Cardiac muscle cell (in vitro differentiated cells and primary cell): ENCODE measurements around the gene KCNIP4. TPM values are rescaled to one million over a fixed set of nuclear protein-coding genes. Genes with fewer than 3 reads are reported as not detected.
"Not testable (repeated sequence)": the region's sequence is repeated elsewhere in the genome, so short reads cannot be mapped to it uniquely, and the experiment has no call there.

ENCODE experiments used
- DNase-seq, 2 donors: peaks; one replicate each; pipeline versions ENCODE4 v3.0.0 to v3.0.0-alpha.2; 2010 to 2017; ENCODE audit warnings: low read depth in 1 of 2, low spot score in 1 of 2
- H3K27ac ChIP-seq: fragments of 200-600 bp; sonication (generic); 2 replicates; pipeline ENCODE4 v1.5.1; 2016
- H3K27me3 ChIP-seq: fragments of 200-600 bp; sonication (generic); 2 replicates; pipeline ENCODE4 v1.6.0; 2016; ENCODE audit warnings: control low read depth
- H3K36me3 ChIP-seq: fragments of 200-600 bp; sonication (generic); 2 replicates; pipeline ENCODE4 v1.5.1; 2016; ENCODE audit warnings: control low read depth
- H3K4me1 ChIP-seq: fragments of 200-600 bp; sonication (generic); 2 replicates; pipeline ENCODE4 v1.8.1; 2017; ENCODE audit warnings: low read depth, mild to moderate bottlenecking, mixed run types
- H3K4me3 ChIP-seq: fragments of 200-600 bp; sonication (generic); 2 replicates; pipeline ENCODE4 v1.5.1; 2016; ENCODE audit warnings: mild to moderate bottlenecking
- H3K9me3 ChIP-seq: fragments of 200-600 bp; sonication (generic); 2 replicates; pipeline ENCODE4 v1.5.1; 2017; ENCODE audit warnings: low read depth, mild to moderate bottlenecking, control low read depth
- CTCF ChIP-seq: IDR thresholded peaks from 2 replicates; pipeline ENCODE4 v1.5.1; 2012; ENCODE audit warnings: low read depth, mild to moderate bottlenecking, low read length
- polyA plus RNA-seq: library from polyadenylated mRNA; unstranded; fragments of >200 nt; fragmentation: Nextera tagmentation; extraction: Ambion mirVana; gene quantifications from 2 replicates; pipeline ENCODE4 v1.2.1, GENCODE V29; 2016
- total RNA-seq: library from RNA; depleted of rRNA; stranded (reverse); fragments of >200 nt; gene quantifications from 2 replicates; pipeline ENCODE4 v1.2.3, GENCODE V29; 2016

The KCNIP4 gene
- total and polyA plus RNA-seq, 2 experiments from 2014 or later = 14.5 to 15.9 TPM

- H3K4me1 ChIP-seq = no peaks in the 10 kb centered on the region
- H3K27ac ChIP-seq = no peak overlapping the region
- TF ChIP-seq CTCF = no peak
- no peaks in the 10 kb centered on the region for H3K27me3 ChIP-seq
- no peak overlapping the region for H3K4me3 ChIP-seq
- no peaks in the 10 kb centered on the region for H3K36me3 ChIP-seq
- DNase-seq = no peak
- no peaks in the 10 kb centered on the region for H3K9me3 ChIP-seq
Observed at GRCh38 chr4:21374641-21375368, 573.8 kb downstream of the KCNIP4 start.

GRCh38 chr4:21367567-21367966, 581.0 kb downstream of the KCNIP4 start:
- TF ChIP-seq CTCF = no peak
- H3K4me1 ChIP-seq = no peaks in the 10 kb centered on the region
- H3K27me3 ChIP-seq = no peaks in the 10 kb centered on the region

GRCh38 chr4:21366840-21367239, 581.7 kb downstream of the KCNIP4 start:
- Histone ChIP-seq H3K27me3 (no peaks in the 10 kb centered on the region), H3K9me3 (no peaks in the 10 kb centered on the region), H3K4me3 (no peak overlapping the region), H3K36me3 (no peaks in the 10 kb centered on the region), H3K4me1 (no peaks in the 10 kb centered on the region), H3K27ac (no peak overlapping the region)
- TF ChIP-seq CTCF = no peak
- DNase-seq = no peak

More at GRCh38 chr4:21367567-21367966, 581.0 kb downstream of the KCNIP4 start:
- Histone ChIP-seq H3K36me3 (no peaks in the 10 kb centered on the region), H3K4me3 (no peak overlapping the region), H3K9me3 (no peaks in the 10 kb centered on the region), H3K27ac (no peak overlapping the region)
- no peak for DNase-seq

GRCh38 chr4:21366312-21366711, 582.3 kb downstream of the KCNIP4 start:
- H3K36me3 ChIP-seq = no peaks in the 10 kb centered on the region
- no peak for TF ChIP-seq CTCF
- H3K27me3 ChIP-seq = no peaks in the 10 kb centered on the region
- no peak for DNase-seq
- H3K4me1 ChIP-seq = no peaks in the 10 kb centered on the region
- H3K27ac ChIP-seq = no peak overlapping the region
- H3K4me3 ChIP-seq = no peak overlapping the region
- no peaks in the 10 kb centered on the region for H3K9me3 ChIP-seq

GRCh38 chr4:21363701-21364100, 584.9 kb downstream of the KCNIP4 start:
- TF ChIP-seq CTCF = no peak
- Histone ChIP-seq H3K4me1 (no peaks in the 10 kb centered on the region), H3K9me3 (no peaks in the 10 kb centered on the region), H3K4me3 (no peak overlapping the region), H3K27me3 (no peaks in the 10 kb centered on the region), H3K36me3 (no peaks in the 10 kb centered on the region), H3K27ac (no peak overlapping the region)
- DNase-seq = no peak

- H3K4me1 ChIP-seq, H3K27me3 ChIP-seq, H3K4me3 ChIP-seq, H3K36me3 ChIP-seq, DNase-seq, H3K9me3 ChIP-seq, H3K27ac ChIP-seq: not testable (repeated sequence)
Observed at GRCh38 chr4:21352354-21352753, 596.2 kb downstream of the KCNIP4 start.
